PFSK-1 (cell line): ENCODE results near the gene ADD1.

Experiments
- SIN3A ChIP-seq: IDR thresholded peaks from 2 replicates; pipeline ENCODE4 v1.6.1; 2012; ENCODE audit warnings: mild to moderate bottlenecking, low read length, moderate library complexity, borderline replicate concordance; ENCODE audit not compliant: insufficient read depth
- TAF1 ChIP-seq: IDR thresholded peaks from 2 replicates; pipeline ENCODE4 v1.6.1; 2012; ENCODE audit warnings: low read length, control low read depth, borderline replicate concordance; ENCODE audit not compliant: insufficient read depth
- TF ChIP-seq, protein P1 (sequence below), 2 experiments: IDR thresholded peaks; 2 replicates each; pipeline versions ENCODE4 v1.6.1 to v1.8.0; 2011 to 2012; ENCODE audit warnings: low read depth in 2 of 2, low read length in 2 of 2, control low read depth in 1 of 2, inconsistent platforms in 1 of 2, mild to moderate bottlenecking in 1 of 2, moderate library complexity in 1 of 2; ENCODE audit not compliant: insufficient read depth in 1 of 2

- TF ChIP-seq, protein P1, sequence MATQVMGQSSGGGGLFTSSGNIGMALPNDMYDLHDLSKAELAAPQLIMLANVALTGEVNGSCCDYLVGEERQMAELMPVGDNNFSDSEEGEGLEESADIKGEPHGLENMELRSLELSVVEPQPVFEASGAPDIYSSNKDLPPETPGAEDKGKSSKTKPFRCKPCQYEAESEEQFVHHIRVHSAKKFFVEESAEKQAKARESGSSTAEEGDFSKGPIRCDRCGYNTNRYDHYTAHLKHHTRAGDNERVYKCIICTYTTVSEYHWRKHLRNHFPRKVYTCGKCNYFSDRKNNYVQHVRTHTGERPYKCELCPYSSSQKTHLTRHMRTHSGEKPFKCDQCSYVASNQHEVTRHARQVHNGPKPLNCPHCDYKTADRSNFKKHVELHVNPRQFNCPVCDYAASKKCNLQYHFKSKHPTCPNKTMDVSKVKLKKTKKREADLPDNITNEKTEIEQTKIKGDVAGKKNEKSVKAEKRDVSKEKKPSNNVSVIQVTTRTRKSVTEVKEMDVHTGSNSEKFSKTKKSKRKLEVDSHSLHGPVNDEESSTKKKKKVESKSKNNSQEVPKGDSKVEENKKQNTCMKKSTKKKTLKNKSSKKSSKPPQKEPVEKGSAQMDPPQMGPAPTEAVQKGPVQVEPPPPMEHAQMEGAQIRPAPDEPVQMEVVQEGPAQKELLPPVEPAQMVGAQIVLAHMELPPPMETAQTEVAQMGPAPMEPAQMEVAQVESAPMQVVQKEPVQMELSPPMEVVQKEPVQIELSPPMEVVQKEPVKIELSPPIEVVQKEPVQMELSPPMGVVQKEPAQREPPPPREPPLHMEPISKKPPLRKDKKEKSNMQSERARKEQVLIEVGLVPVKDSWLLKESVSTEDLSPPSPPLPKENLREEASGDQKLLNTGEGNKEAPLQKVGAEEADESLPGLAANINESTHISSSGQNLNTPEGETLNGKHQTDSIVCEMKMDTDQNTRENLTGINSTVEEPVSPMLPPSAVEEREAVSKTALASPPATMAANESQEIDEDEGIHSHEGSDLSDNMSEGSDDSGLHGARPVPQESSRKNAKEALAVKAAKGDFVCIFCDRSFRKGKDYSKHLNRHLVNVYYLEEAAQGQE (IDR thresholded peaks at IDR 0.05; ENCODE audit: insufficient read depth in 1 of 2, low read depth in 2 of 2, low read length in 2 of 2): no peak
- TF ChIP-seq TAF1: no peak
- no peak for TF ChIP-seq SIN3A
Observed at GRCh38 chr4:2822461-2823300, 21.0 kb upstream of the ADD1 start.
